ENCODE data around the gene HSPA1L.

Gene HSPA1L

GRCh38 chr6:31781244-31782125 lies 33.6 kb downstream of the HSPA1L start:
- DNase-seq, result no peak

- no peak for DNase-seq
These were observed 34.4 kb downstream of the HSPA1L start for GRCh38 chr6:31780507-31781243.

GRCh38 chr6:31779908-31780307 lies 35.2 kb downstream of the HSPA1L start:
- no peak for DNase-seq

- DNase-seq, result no peak
These were observed 35.8 kb downstream of the HSPA1L start for GRCh38 chr6:31778999-31779885.

- no peak for DNase-seq
These were observed 36.9 kb downstream of the HSPA1L start for GRCh38 chr6:31778193-31778592.

GRCh38 chr6:31777667-31778050 lies 37.4 kb downstream of the HSPA1L start:
- no peak for DNase-seq

- peak; percentile 83 for DNase-seq
These were observed 38.0 kb downstream of the HSPA1L start, which contains the start of gene VWA7 for GRCh38 chr6:31776989-31777666. VWA7 (minus strand) TSS chr6:31777328; CDS start chr6:31776779, 549 bp downstream.

GRCh38 chr6:31776485-31776988 lies 38.5 kb downstream of the HSPA1L start:
- DNase-seq, result no peak

- no peak for DNase-seq
These were observed 39.2 kb downstream of the HSPA1L start for GRCh38 chr6:31775633-31776484.

GRCh38 chr6:31775184-31775583 lies 39.9 kb downstream of the HSPA1L start:
- DNase-seq, result no peak

- no peak for DNase-seq
These were observed 43.1 kb downstream of the HSPA1L start for GRCh38 chr6:31771992-31772358.

GRCh38 chr6:31770860-31771259 lies 44.2 kb downstream of the HSPA1L start:
- DNase-seq, result no peak

- peak; percentile 84 for DNase-seq
These were observed 45.3 kb downstream of the HSPA1L start for GRCh38 chr6:31769684-31770371.

GRCh38 chr6:31768363-31769257 lies 46.5 kb downstream of the HSPA1L start:
- DNase-seq, result no peak

GRCh38 chr6:31767096-31767645 lies 47.9 kb downstream of the HSPA1L start:
- DNase-seq, result no peak

GRCh38 chr6:31765910-31766794 lies 48.9 kb downstream of the HSPA1L start:
- DNase-seq, result no peak

- no peak for DNase-seq
These were observed 49.5 kb downstream of the HSPA1L start for GRCh38 chr6:31765559-31765909.

GRCh38 chr6:31764198-31764597 lies 50.9 kb downstream of the HSPA1L start:
- no peak for DNase-seq

Measured in CD4-positive, alpha-beta T cell treated with Interleukin-21 for 1 hour (primary cell).